NCI-H1105 treated with DMSO at 0.1 percent for 48 hours (cell line): ENCODE measurements around the gene PLEKHB2.
"Not testable (repeated sequence)": the region's sequence is repeated elsewhere in the genome, so short reads cannot be mapped to it uniquely, and the experiment has no call there.

Source experiments
- DNase-seq: peaks from one replicate; lab custom pipeline; 2025; lab: John Stamatoyannopoulos, UW

Gene PLEKHB2

GRCh38 chr2:131105156-131105949 lies at the start of gene PLEKHB2:
Gene PLEKHB2, plus strand, starts transcription at chr2:131105336. Its CDS starts 15,606 bp downstream, at chr2:131120942.
- peak; percentile 84 for DNase-seq

- no peak for DNase-seq
Observed at GRCh38 chr2:131056204-131056931, 48.8 kb upstream of the PLEKHB2 start.

GRCh38 chr2:131056932-131057287 lies 48.2 kb upstream of the PLEKHB2 start:
- no peak for DNase-seq

GRCh38 chr2:131058214-131058843 lies 46.8 kb upstream of the PLEKHB2 start:
- DNase-seq, result no peak

GRCh38 chr2:131058920-131059319 lies 46.2 kb upstream of the PLEKHB2 start:
- no peak for DNase-seq

- DNase-seq, result no peak
Observed at GRCh38 chr2:131063501-131064283, 41.4 kb upstream of the PLEKHB2 start.

- no peak for DNase-seq
Observed at GRCh38 chr2:131064589-131065512, 40.3 kb upstream of the PLEKHB2 start.

GRCh38 chr2:131067465-131068125 lies 37.5 kb upstream of the PLEKHB2 start:
- DNase-seq, result no peak

- DNase-seq, result not testable (repeated sequence)
Observed at GRCh38 chr2:131068172-131068571, 37.0 kb upstream of the PLEKHB2 start.

GRCh38 chr2:131075578-131075977 lies 29.6 kb upstream of the PLEKHB2 start:
- not testable (repeated sequence) for DNase-seq

GRCh38 chr2:131076707-131077106 lies 28.4 kb upstream of the PLEKHB2 start:
- no peak for DNase-seq

GRCh38 chr2:131077182-131077846 lies 27.8 kb upstream of the PLEKHB2 start:
- no peak for DNase-seq

- no peak for DNase-seq
Observed at GRCh38 chr2:131077966-131078365, 27.2 kb upstream of the PLEKHB2 start.

GRCh38 chr2:131079931-131080330 lies 25.2 kb upstream of the PLEKHB2 start:
- DNase-seq, result not testable (repeated sequence)

GRCh38 chr2:131081190-131081589 lies 23.9 kb upstream of the PLEKHB2 start:
- DNase-seq, result no peak

- no peak for DNase-seq
Observed at GRCh38 chr2:131085646-131086045, 19.5 kb upstream of the PLEKHB2 start.

- DNase-seq, result no peak
Observed at GRCh38 chr2:131092458-131093005, 12.6 kb upstream of the PLEKHB2 start.

- peak; percentile 76 for DNase-seq
Observed at GRCh38 chr2:131093006-131093695, 12.0 kb upstream of the PLEKHB2 start, which contains the start of gene FAM168B. Gene FAM168B, minus strand, starts transcription at chr2:131093460. Its CDS starts 10,814 bp downstream, at chr2:131082646.
